ENCODE results near the gene POLD4. TPM values are rescaled to one million over a fixed set of nuclear protein-coding genes. Genes with fewer than 3 reads are reported as not detected.

POLD4 gene
- total RNA-seq, 2 experiments from 2014 or later, result 153 to 171 TPM

- Histone ChIP-seq H3K9me3 (ENCODE audit: low read length) (no peaks in the 10 kb centered on the region), H3K4me3 (ENCODE audit: low read depth, low read length, poor library complexity, severe bottlenecking) (no peak overlapping the region), H3K36me3 (ENCODE audit: insufficient read depth, low read length) (peaks cover 69% of the 10 kb centered on the region), H3K4me2 (ENCODE audit: low read length) (no peak overlapping the region), H3K9me2 (ENCODE audit: insufficient read depth, low read length) (no peaks in the 10 kb centered on the region), H4K20me1 (ENCODE audit: insufficient read depth, low read length) (0 out of 2 replicates have a peak, but pooled peaks cover 6% of the 10 kb centered on the region), H3K27ac (ENCODE audit: low read depth, low read length, poor library complexity, severe bottlenecking) (no peak overlapping the region), H3K4me1 (ENCODE audit: insufficient read depth, low read length, poor library complexity, severe bottlenecking) (peaks cover 33% of the 10 kb centered on the region), H2AFZ (ENCODE audit: low read length) (no peak overlapping the region), H3K79me2 (ENCODE audit: insufficient read depth, low read depth, low read length) (peaks cover 23% of the 10 kb centered on the region; the same call in 1 of the 2 replicates)
- ChIA-PET POLR2A (no interaction called here), CTCF (ENCODE audit: unreplicated experiment) (no interaction called here)
- no peak for TF ChIP-seq EZH2phosphoT487 (IDR thresholded peaks at IDR 0.05; ENCODE audit: borderline replicate concordance, low read depth, low read length)
- no peak for TF ChIP-seq CTCF (conservative IDR thresholded peaks at IDR 0.05; ENCODE audit: low read length)
- intact Hi-C loops (cut with micrococcal nuclease; ENCODE audit: unreplicated experiment), result no loop called here
- no TSS peak for BruUV-seq (replicated peaks)
- DNase-seq (ENCODE audit: low spot score), result no peak
Measured at GRCh38 chr11:67395555-67396258, 42.4 kb upstream of the POLD4 start.

- intact Hi-C loops (cut with micrococcal nuclease; ENCODE audit: unreplicated experiment), result no loop called here
Measured at GRCh38 chr11:67393990-67394389, 40.6 kb upstream of the POLD4 start.

More at GRCh38 chr11:67393990-67394389, 40.6 kb upstream of the POLD4 start:
- H2AFZ ChIP-seq (ENCODE audit: low read length), result no peak overlapping the region
- no peak for TF ChIP-seq CTCF (conservative IDR thresholded peaks at IDR 0.05; ENCODE audit: low read length)
- TF ChIP-seq EZH2phosphoT487 (IDR thresholded peaks at IDR 0.05; ENCODE audit: borderline replicate concordance, low read depth, low read length), result no peak
- H3K9me2 ChIP-seq (ENCODE audit: insufficient read depth, low read length), result no peaks in the 10 kb centered on the region
- no peak for DNase-seq (ENCODE audit: low spot score)
- no peak overlapping the region for H3K27ac ChIP-seq (ENCODE audit: low read depth, low read length, poor library complexity, severe bottlenecking)
- H3K4me1 ChIP-seq (ENCODE audit: insufficient read depth, low read length, poor library complexity, severe bottlenecking), result peaks cover 34% of the 10 kb centered on the region
- H3K4me3 ChIP-seq (ENCODE audit: low read depth, low read length, poor library complexity, severe bottlenecking), result no peak overlapping the region
- H3K4me2 ChIP-seq (ENCODE audit: low read length), result no peak overlapping the region
- ChIA-PET POLR2A (interaction anchor here (1.0 kb wide), 1 partner anchor 10 kb away, joined by 6 read pairs; the partner anchor contains the start of gene TBC1D10C), CTCF (ENCODE audit: unreplicated experiment) (no interaction called here)
- BruUV-seq (replicated peaks), result no TSS peak
- peaks cover 54% of the 10 kb centered on the region for H3K36me3 ChIP-seq (ENCODE audit: insufficient read depth, low read length)
- H3K9me3 ChIP-seq (ENCODE audit: low read length), result no peaks in the 10 kb centered on the region
- peaks cover 19% of the 10 kb centered on the region; the same call in 1 of the 2 replicates for H3K79me2 ChIP-seq (ENCODE audit: insufficient read depth, low read depth, low read length)
- no peaks in the 10 kb centered on the region for H4K20me1 ChIP-seq (ENCODE audit: insufficient read depth, low read length)
